Progenitor cell of endocrine pancreas (in vitro differentiated cells): Measurements from ENCODE around the gene BICC1. TPM values are rescaled to one million over a fixed set of nuclear protein-coding genes. Genes with fewer than 3 reads are reported as not detected.

ENCODE experiments used
- DNase-seq: peaks from one replicate; pipeline ENCODE4 v3.0.0; 2021; ENCODE audit warnings: low spot score; ENCODE audit not compliant: unreplicated experiment
- H3K27ac Mint-ChIP-seq: 2 replicates; pipeline ENCODE4 v1.8.0; 2021; ENCODE audit warnings: mild to moderate bottlenecking, moderate library complexity, mixed read lengths
- H3K27me3 Mint-ChIP-seq: 2 replicates; pipeline ENCODE4 v1.8.0; 2021; ENCODE audit warnings: mixed read lengths
- H3K36me3 Mint-ChIP-seq: 2 replicates; pipeline ENCODE4 v1.8.0; 2022; ENCODE audit warnings: mixed read lengths; ENCODE audit not compliant: insufficient read depth
- H3K4me1 Mint-ChIP-seq: 2 replicates; pipeline ENCODE4 v1.8.0; 2021; ENCODE audit warnings: low read depth, mixed read lengths
- H3K4me3 Mint-ChIP-seq: 2 replicates; pipeline ENCODE4 v1.8.0; 2021; ENCODE audit warnings: low read depth, mild to moderate bottlenecking, moderate library complexity, mixed read lengths
- H3K9me3 Mint-ChIP-seq: 2 replicates; pipeline ENCODE4 v1.8.0; 2021; ENCODE audit warnings: low read depth, mixed read lengths
- total RNA-seq: library from RNA; stranded (reverse); gene quantifications from 2 replicates; pipeline ENCODE4 v1.2.1, GENCODE V29; 2021
- TF ChIP-seq, protein P1 (sequence below): fragments of 200-600 bp; sonication (generic); IDR thresholded peaks from one replicate; pipeline ENCODE4 v1.5.0; 2021; ENCODE audit warnings: antibody characterized with exemption, mild to moderate bottlenecking; ENCODE audit not compliant: unreplicated experiment

Gene BICC1
- total RNA-seq, 1 donor from 2014 or later: 4.9 TPM

DNA sequence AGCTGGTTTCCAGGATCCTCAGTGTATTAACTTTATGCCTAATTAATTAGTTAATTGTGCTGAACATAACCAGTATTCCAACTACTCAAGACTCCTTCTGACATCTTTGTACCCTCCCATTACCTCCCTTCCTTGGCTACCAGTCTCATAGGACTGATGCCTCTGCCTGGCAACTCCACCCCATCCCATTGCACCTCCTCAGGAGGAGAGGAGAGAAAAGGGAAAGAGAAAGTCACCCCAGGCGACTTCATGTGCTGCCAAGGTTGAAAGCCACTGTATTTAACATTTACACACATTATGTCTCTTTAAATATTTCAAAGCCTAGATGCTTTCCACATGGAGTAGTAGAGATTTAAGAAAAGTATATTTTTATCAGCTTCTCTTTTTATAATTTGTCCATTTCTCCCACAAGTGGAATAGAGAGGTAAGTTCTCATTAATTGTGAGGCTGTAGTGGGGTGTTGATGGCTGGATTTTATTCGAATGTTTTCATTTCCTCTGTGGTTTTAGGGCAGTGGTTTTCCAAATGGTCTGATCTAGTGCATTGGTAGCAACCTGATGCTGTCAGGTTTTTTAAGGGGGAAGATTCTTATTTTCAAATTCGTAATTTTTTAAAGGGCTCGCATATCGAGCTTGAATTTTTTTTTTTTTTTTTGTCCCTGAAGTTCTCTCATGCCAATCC, 148.0 kb downstream of the BICC1 start:
- Mint-ChIP-seq H3K9me3 (peaks cover 16% of the 10 kb centered on the region), H3K27me3 (no peaks in the 10 kb centered on the region), H3K4me3 (no peak overlapping the region), H3K4me1 (no peaks in the 10 kb centered on the region), H3K27ac (no peak overlapping the region), H3K36me3 (peaks cover 5% of the 10 kb centered on the region)
- no peak for DNase-seq
- TF ChIP-seq, protein P1, sequence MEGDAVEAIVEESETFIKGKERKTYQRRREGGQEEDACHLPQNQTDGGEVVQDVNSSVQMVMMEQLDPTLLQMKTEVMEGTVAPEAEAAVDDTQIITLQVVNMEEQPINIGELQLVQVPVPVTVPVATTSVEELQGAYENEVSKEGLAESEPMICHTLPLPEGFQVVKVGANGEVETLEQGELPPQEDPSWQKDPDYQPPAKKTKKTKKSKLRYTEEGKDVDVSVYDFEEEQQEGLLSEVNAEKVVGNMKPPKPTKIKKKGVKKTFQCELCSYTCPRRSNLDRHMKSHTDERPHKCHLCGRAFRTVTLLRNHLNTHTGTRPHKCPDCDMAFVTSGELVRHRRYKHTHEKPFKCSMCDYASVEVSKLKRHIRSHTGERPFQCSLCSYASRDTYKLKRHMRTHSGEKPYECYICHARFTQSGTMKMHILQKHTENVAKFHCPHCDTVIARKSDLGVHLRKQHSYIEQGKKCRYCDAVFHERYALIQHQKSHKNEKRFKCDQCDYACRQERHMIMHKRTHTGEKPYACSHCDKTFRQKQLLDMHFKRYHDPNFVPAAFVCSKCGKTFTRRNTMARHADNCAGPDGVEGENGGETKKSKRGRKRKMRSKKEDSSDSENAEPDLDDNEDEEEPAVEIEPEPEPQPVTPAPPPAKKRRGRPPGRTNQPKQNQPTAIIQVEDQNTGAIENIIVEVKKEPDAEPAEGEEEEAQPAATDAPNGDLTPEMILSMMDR: no peak

DNA sequence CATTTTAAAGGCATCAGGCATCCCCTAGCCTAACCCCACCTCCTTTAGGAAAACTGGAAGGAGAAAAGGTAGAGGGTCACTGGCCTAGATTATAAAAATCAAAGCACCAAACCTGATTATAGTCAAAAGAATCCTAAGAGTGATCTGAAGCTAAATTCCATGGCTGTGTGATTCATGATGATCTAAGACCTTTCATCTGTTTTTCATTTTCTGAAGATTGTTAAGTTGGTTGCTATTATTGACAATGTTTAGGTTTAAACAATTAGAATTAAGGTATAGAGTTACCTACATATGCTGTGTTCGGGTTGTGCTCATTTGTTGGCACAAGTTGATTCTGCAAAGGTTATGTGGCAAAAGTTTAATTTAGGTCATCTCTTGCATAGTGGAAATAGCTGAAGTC, 148.7 kb downstream of the BICC1 start:
- H3K4me3 Mint-ChIP-seq: no peak overlapping the region
- no peaks in the 10 kb centered on the region for H3K4me1 Mint-ChIP-seq
- TF ChIP-seq, protein P1: no peak
- no peaks in the 10 kb centered on the region for H3K27me3 Mint-ChIP-seq
- no peak overlapping the region for H3K27ac Mint-ChIP-seq
- H3K9me3 Mint-ChIP-seq: peaks cover 14% of the 10 kb centered on the region
- no peak for DNase-seq
- peaks cover 5% of the 10 kb centered on the region for H3K36me3 Mint-ChIP-seq

DNA sequence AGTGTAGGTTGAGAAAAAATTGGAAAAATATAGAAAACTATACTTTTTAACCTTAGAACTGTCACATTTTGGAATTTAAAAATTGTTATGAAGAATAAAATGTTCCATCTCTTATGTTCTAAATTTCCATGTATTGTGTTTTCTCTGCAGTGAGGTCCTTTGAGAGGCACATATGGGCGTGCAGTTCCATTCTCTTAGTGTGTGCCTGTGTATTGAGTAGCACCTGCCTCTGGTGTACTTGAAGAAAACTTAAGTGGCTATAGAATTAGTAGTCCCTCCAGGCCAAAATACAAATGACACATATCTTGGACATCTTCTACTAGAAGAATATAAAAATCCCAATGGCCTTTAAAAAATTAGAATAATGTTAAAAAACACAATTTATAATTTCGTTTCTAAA, 149.2 kb downstream of the BICC1 start:
- peaks cover 14% of the 10 kb centered on the region for H3K9me3 Mint-ChIP-seq
- TF ChIP-seq, protein P1: no peak
- no peaks in the 10 kb centered on the region for H3K27me3 Mint-ChIP-seq
- H3K4me3 Mint-ChIP-seq: no peak overlapping the region
- no peak for DNase-seq
- no peaks in the 10 kb centered on the region for H3K4me1 Mint-ChIP-seq
- H3K27ac Mint-ChIP-seq: no peak overlapping the region
- peaks cover 5% of the 10 kb centered on the region for H3K36me3 Mint-ChIP-seq

DNA sequence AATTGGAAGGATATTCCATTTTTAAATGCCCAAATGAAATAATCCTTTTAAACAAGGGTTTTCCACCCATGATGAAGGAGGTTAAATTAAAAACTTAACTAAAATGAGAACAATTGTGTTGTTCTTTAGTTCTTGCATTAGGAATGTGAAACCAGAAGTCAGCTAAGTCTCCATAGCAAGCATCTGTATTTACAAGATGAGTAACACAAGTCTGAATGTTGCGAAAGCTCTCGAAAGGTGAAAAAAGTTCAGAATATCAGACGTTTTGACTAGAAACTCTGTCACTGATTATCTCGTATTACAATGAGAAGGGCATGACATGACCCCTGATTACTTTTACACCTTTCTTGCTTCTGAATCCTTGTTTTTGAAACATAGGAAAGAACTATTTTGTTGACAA, 149.6 kb downstream of the BICC1 start:
- Mint-ChIP-seq H3K4me1 (no peaks in the 10 kb centered on the region), H3K9me3 (peaks cover 14% of the 10 kb centered on the region), H3K27me3 (no peaks in the 10 kb centered on the region), H3K4me3 (no peak overlapping the region), H3K36me3 (peaks cover 5% of the 10 kb centered on the region), H3K27ac (no peak overlapping the region)
- TF ChIP-seq, protein P1: no peak
- no peak for DNase-seq

- no peak for DNase-seq
- Mint-ChIP-seq H3K27ac (no peak overlapping the region), H3K36me3 (peaks cover 5% of the 10 kb centered on the region), H3K9me3 (peaks cover 14% of the 10 kb centered on the region), H3K27me3 (no peaks in the 10 kb centered on the region), H3K4me3 (no peak overlapping the region), H3K4me1 (no peaks in the 10 kb centered on the region)
- TF ChIP-seq, protein P1: no peak
Measured at GRCh38 chr10:58665361-58665760, 152.7 kb downstream of the BICC1 start.
